ENCODE data around the gene IGFBP2. TPM values are rescaled to one million over a fixed set of nuclear protein-coding genes. Genes with fewer than 3 reads are reported as not detected.

The IGFBP2 gene
- total and polyA plus RNA-seq, 10 donors, result 61.3 to 334 (median 257) TPM

- 77 to 86% (median 82%) methylated on average over 3 of the region's 3 CpGs for WGBS, 5 donors
- no peak overlapping the region for H3K27ac ChIP-seq
- no peaks in the 10 kb centered on the region for H3K36me3 ChIP-seq
- no peaks in the 10 kb centered on the region for H3K9me3 ChIP-seq
- peaks cover 0 to 9% (median 0%) of the 10 kb centered on the region in 6 donors for H3K4me1 ChIP-seq
- no peak for TF ChIP-seq CTCF (IDR thresholded peaks at IDR 0.05 in 8 of 11, conservative IDR thresholded peaks at IDR 0.05 in 3 of 11)
- no peak for TF ChIP-seq POLR2AphosphoS5 (IDR thresholded peaks at IDR 0.05)
- no peak for TF ChIP-seq POLR2A (IDR thresholded peaks at IDR 0.05)
- H3K4me3 ChIP-seq, result no peak overlapping the region
- DNase-seq, result no peak
- H3K27me3 ChIP-seq (replicated peaks in 1 of 7), result no peaks in the 10 kb centered on the region
- intact Hi-C loops (cut with DNase I; ENCODE audit: low total_unique reads), result no loop called here
These were observed 17.0 kb upstream of the IGFBP2 start for GRCh38 chr2:216616083-216616678.

GRCh38 chr2:216617159-216617815 is 15.9 kb upstream of the IGFBP2 start:
- H3K4me3 ChIP-seq, result no peak overlapping the region
- intact Hi-C loops (cut with DNase I; ENCODE audit: low total_unique reads), result no loop called here
- H3K27ac ChIP-seq, result no peak overlapping the region
- H3K36me3 ChIP-seq, result no peaks in the 10 kb centered on the region
- DNase-seq, result no peak
- H3K27me3 ChIP-seq (replicated peaks in 1 of 7), result no peaks in the 10 kb centered on the region
- WGBS, 5 donors, result 77 to 91% (median 88%) methylated on average over 13 of the region's 13 CpGs
- H3K9me3 ChIP-seq, result no peaks in the 10 kb centered on the region
- TF ChIP-seq POLR2A (IDR thresholded peaks at IDR 0.05) (no peak), POLR2AphosphoS5 (IDR thresholded peaks at IDR 0.05) (no peak), CTCF (IDR thresholded peaks at IDR 0.05 in 8 of 11, conservative IDR thresholded peaks at IDR 0.05 in 3 of 11) (no peak)
- peaks cover 0 to 9% (median 0%) of the 10 kb centered on the region in 6 donors for H3K4me1 ChIP-seq

GRCh38 chr2:216618785-216619184 is 14.4 kb upstream of the IGFBP2 start:
- H3K36me3 ChIP-seq, result no peaks in the 10 kb centered on the region
- H3K9me3 ChIP-seq, result no peaks in the 10 kb centered on the region
- no peak for DNase-seq
- no peak overlapping the region for H3K4me3 ChIP-seq
- no peaks in the 10 kb centered on the region for H3K27me3 ChIP-seq (replicated peaks in 1 of 7)
- intact Hi-C loops (cut with DNase I; ENCODE audit: low total_unique reads), result no loop called here
- H3K4me1 ChIP-seq, result peaks cover 0 to 9% (median 0%) of the 10 kb centered on the region in 6 donors
- H3K27ac ChIP-seq, result peak overlapping the region in 1 of 8 donors; percentile 18
- TF ChIP-seq POLR2A (IDR thresholded peaks at IDR 0.05), result no peak
- TF ChIP-seq POLR2AphosphoS5 (IDR thresholded peaks at IDR 0.05), result no peak
- no peak for TF ChIP-seq CTCF (IDR thresholded peaks at IDR 0.05 in 8 of 11, conservative IDR thresholded peaks at IDR 0.05 in 3 of 11)
- 81 to 90% (median 84%) methylated on average over 7 of the region's 7 CpGs for WGBS, 5 donors

Data from spleen (tissue), 11 donors.